GM23338 (cell line): ENCODE results near the gene FAM161B. TPM values are rescaled to one million over a fixed set of nuclear protein-coding genes. Genes with fewer than 3 reads are reported as not detected.

ENCODE experiments used
- ETS1 ChIP-seq: IDR thresholded peaks from 2 replicates; pipeline ENCODE4 v1.6.1; 2016; ENCODE audit warnings: antibody characterized with exemption
- EZH2 ChIP-seq: fragments of 200-600 bp; sonication (generic); IDR thresholded peaks from one replicate; pipeline ENCODE4 v1.8.0; 2017; ENCODE audit warnings: antibody characterized with exemption, mild to moderate bottlenecking, low read depth; ENCODE audit not compliant: unreplicated experiment
- JUNB ChIP-seq: IDR thresholded peaks from one replicate; pipeline ENCODE4 v1.6.1; 2016; ENCODE audit warnings: antibody characterized with exemption; ENCODE audit not compliant: unreplicated experiment
- POLR2AphosphoS5 ChIP-seq: IDR thresholded peaks from 2 replicates; pipeline ENCODE4 v1.6.1; 2016; ENCODE audit warnings: antibody characterized with exemption, low read depth
- REST ChIP-seq: IDR thresholded peaks from one replicate; pipeline ENCODE4 v1.6.1; 2018; ENCODE audit warnings: antibody characterized with exemption; ENCODE audit not compliant: unreplicated experiment
- STAT1 ChIP-seq: IDR thresholded peaks from one replicate; pipeline ENCODE4 v1.6.1; 2016; ENCODE audit warnings: antibody characterized with exemption; ENCODE audit not compliant: unreplicated experiment
- ZNF331 ChIP-seq: fragments of 250-450 bp; sonication (Bioruptor Pico); IDR thresholded peaks from 2 replicates; pipeline ENCODE4 v1.5.0; 2020; ENCODE audit warnings: low read depth, mild to moderate bottlenecking, moderate library complexity
- polyA plus RNA-seq: library from polyadenylated mRNA; unstranded; fragments of >200 nt; fragmentation: Nextera tagmentation; extraction: Ambion mirVana; gene quantifications from 2 replicates; pipeline ENCODE4 v1.2.1, GENCODE V29; 2016
- small RNA-seq: library from RNA; depleted of rRNA; stranded (forward); fragments of <200 nt; gene quantifications from one replicate; pipeline ENCODE3, GENCODE V24; 2014; ENCODE audit warnings: low replicate concordance
- total RNA-seq: library from RNA; depleted of rRNA; stranded (reverse); fragments of >200 nt; shearing (Covaris generic); gene quantifications from 2 replicates; pipeline ENCODE4 v1.2.3, GENCODE V29; 2014; rRNA removed

Gene FAM161B
- total and polyA plus RNA-seq, 2 experiments from 2014 or later: 0.28 to 2.8 TPM

- no peak for TF ChIP-seq ETS1
- no peak for TF ChIP-seq STAT1
- no peak for TF ChIP-seq POLR2AphosphoS5
- TF ChIP-seq EZH2: no peak
- no peak for TF ChIP-seq JUNB
- no peak for TF ChIP-seq ZNF331 (CRISPR knock-in tag)
- no peak for TF ChIP-seq REST
Observed at GRCh38 chr14:73884438-73885190, 65.3 kb downstream of the FAM161B start (continued).

Small RNA genes lying within 50 kb of the gene (small RNA-seq; reads per million reads assigned to genes)
- gene RF00019: not detected

Other genes with a start within 250 kb of the FAM161B start
- 32.9 and 35.6 TPM in 2 replicates for gene PNMA1, start 235.7 kb downstream of the FAM161B start, total RNA-seq
- 18.2 and 19.6 TPM in 2 replicates for gene PNMA1, start 235.7 kb downstream of the FAM161B start, polyA plus RNA-seq
- gene PTGR2, start 98.3 kb downstream of the FAM161B start, total RNA-seq: 9.5 and 20.0 TPM in 2 replicates
- gene PTGR2, start 98.3 kb downstream of the FAM161B start, polyA plus RNA-seq: 19.9 and 25.4 TPM in 2 replicates
- 20.4 and 31.7 TPM in 2 replicates for gene ZNF410, start 63.2 kb downstream of the FAM161B start, total RNA-seq
- 8.6 and 10.6 TPM in 2 replicates for gene ZNF410, start 63.2 kb downstream of the FAM161B start, polyA plus RNA-seq
- gene COQ6, start 208 bp upstream of the FAM161B start, total RNA-seq: 13.8 and 14.9 TPM in 2 replicates
- gene COQ6, start 208 bp upstream of the FAM161B start, polyA plus RNA-seq: 6.8 and 8.9 TPM in 2 replicates
- gene ENTPD5, start 69.2 kb upstream of the FAM161B start, total RNA-seq: 5.5 and 7.9 TPM in 2 replicates
- 3.5 and 4.6 TPM in 2 replicates for gene ENTPD5, start 69.2 kb upstream of the FAM161B start, polyA plus RNA-seq
- 0.24 TPM in 1 of 2 replicates, not detected in the other for gene BBOF1, start 69.3 kb upstream of the FAM161B start, total RNA-seq
- 0.40 and 0.53 TPM in 2 replicates for gene BBOF1, start 69.3 kb upstream of the FAM161B start, polyA plus RNA-seq
- gene ALDH6A1, start 134.4 kb upstream of the FAM161B start, total RNA-seq: 20.7 and 28.0 TPM in 2 replicates
- gene ALDH6A1, start 134.4 kb upstream of the FAM161B start, polyA plus RNA-seq: 14.6 and 16.1 TPM in 2 replicates
- 8.6 and 10.7 TPM in 2 replicates for gene LIN52, start 134.9 kb upstream of the FAM161B start, total RNA-seq
- 9.1 and 10.8 TPM in 2 replicates for gene LIN52, start 134.9 kb upstream of the FAM161B start, polyA plus RNA-seq